ENCODE results near the gene CNTNAP2.

- no peak for TF ChIP-seq CTCF (conservative IDR thresholded peaks at IDR 0.05 in 1 of 2, IDR thresholded peaks at IDR 0.05 in 1 of 2; ENCODE audit: low read depth in 1 of 2, low read length in 2 of 2)
- no peak for TF ChIP-seq EZH2 (IDR thresholded peaks at IDR 0.05; ENCODE audit: low read length, missing control alignments)
Measured at GRCh38 chr7:148288592-148289151, 2172.1 kb downstream of the CNTNAP2 start.

All from fibroblast of lung (primary cell).